Epidermal melanocyte (primary cell): ENCODE data around the gene MRPS9.

Experiments
- DNase-seq: peaks from one replicate; pipeline ENCODE4 v3.0.0; 2011; ENCODE audit warnings: low spot score; ENCODE audit not compliant: insufficient read length

Gene MRPS9

GRCh38 chr2:105118960-105119359 lies 81.1 kb downstream of the MRPS9 start:
- DNase-seq, result no peak

GRCh38 chr2:105121434-105121833 lies 83.6 kb downstream of the MRPS9 start:
- DNase-seq, result no peak

- DNase-seq, result no peak
Observed at GRCh38 chr2:105125428-105125827, 87.6 kb downstream of the MRPS9 start.

GRCh38 chr2:105125920-105126319 lies 88.1 kb downstream of the MRPS9 start:
- no peak for DNase-seq

GRCh38 chr2:105126336-105126735 lies 88.5 kb downstream of the MRPS9 start:
- no peak for DNase-seq

GRCh38 chr2:105127289-105127915 lies 89.5 kb downstream of the MRPS9 start:
- no peak for DNase-seq

- no peak for DNase-seq
Observed at GRCh38 chr2:105129722-105130232, 91.9 kb downstream of the MRPS9 start.

- DNase-seq, result no peak
Observed at GRCh38 chr2:105130546-105130945, 92.7 kb downstream of the MRPS9 start.

- no peak for DNase-seq
Observed at GRCh38 chr2:105134081-105134480, 96.2 kb downstream of the MRPS9 start.

GRCh38 chr2:105135436-105135835 lies 97.6 kb downstream of the MRPS9 start:
- DNase-seq, result no peak

- DNase-seq, result no peak
Observed at GRCh38 chr2:105136394-105136793, 98.5 kb downstream of the MRPS9 start.

GRCh38 chr2:105138643-105139042 lies 100.8 kb downstream of the MRPS9 start:
- no peak for DNase-seq

- DNase-seq, result no peak
Observed at GRCh38 chr2:105139556-105140239, 101.8 kb downstream of the MRPS9 start.

- no peak for DNase-seq
Observed at GRCh38 chr2:105140240-105140568, 102.3 kb downstream of the MRPS9 start.

GRCh38 chr2:105141099-105141614 lies 103.3 kb downstream of the MRPS9 start:
- no peak for DNase-seq

GRCh38 chr2:105142239-105142638 lies 104.4 kb downstream of the MRPS9 start:
- DNase-seq, result no peak

- DNase-seq, result no peak
Observed at GRCh38 chr2:105143094-105143466, 105.2 kb downstream of the MRPS9 start.

GRCh38 chr2:105143467-105144151 lies 105.7 kb downstream of the MRPS9 start:
- DNase-seq, result no peak

GRCh38 chr2:105144152-105144940 lies 106.5 kb downstream of the MRPS9 start:
- no peak for DNase-seq

- DNase-seq, result no peak
Observed at GRCh38 chr2:105144941-105145300, 107.1 kb downstream of the MRPS9 start.

GRCh38 chr2:105149272-105149671 lies 111.4 kb downstream of the MRPS9 start:
- no peak for DNase-seq
